Transverse colon (tissue), 4 donors: ENCODE data around the gene PRTG.

Source experiments
- CTCF ChIP-seq, 5 experiments: fragments of 200-600 bp in 3 of 5; fragments of 450-650 bp in 2 of 5; sonication (generic) in 3 of 5; IDR thresholded peaks; 1 replicate in 2 of 5; 2 replicates in 3 of 5; pipeline ENCODE4 v1.5.1; 2016 to 2017; ENCODE audit warnings: antibody characterized with exemption in 5 of 5, inconsistent platforms in 3 of 5, mild to moderate bottlenecking in 2 of 5, moderate library complexity in 1 of 5
- EP300 ChIP-seq: sonication (generic); formaldehyde crosslinking; IDR thresholded peaks from one replicate; pipeline ENCODE4 v1.6.1; 2017; ENCODE audit warnings: antibody characterized with exemption, low read depth
- POLR2AphosphoS5 ChIP-seq, 3 donors: sonication (generic); formaldehyde crosslinking; IDR thresholded peaks; one replicate each; pipeline ENCODE4 v1.6.1; 2016; ENCODE audit warnings: antibody characterized with exemption in 3 of 3

GRCh38 chr15:55586808-55587207 is 156.1 kb downstream of the PRTG start:
- TF ChIP-seq CTCF (IDR thresholded peaks at IDR 0.05) (no peak), POLR2AphosphoS5 (IDR thresholded peaks at IDR 0.05) (no peak), EP300 (no peak)
